ENCODE data around the gene NPC2. TPM values are rescaled to one million over a fixed set of nuclear protein-coding genes. Genes with fewer than 3 reads are reported as not detected.
A peak's percentile ranks its signal among the peaks of the same experiment; 100 is the strongest.

The NPC2 gene
- total and polyA plus RNA-seq, 7 experiments from 2014 or later: 37.9 to 108 (median 60.2) TPM

DNA sequence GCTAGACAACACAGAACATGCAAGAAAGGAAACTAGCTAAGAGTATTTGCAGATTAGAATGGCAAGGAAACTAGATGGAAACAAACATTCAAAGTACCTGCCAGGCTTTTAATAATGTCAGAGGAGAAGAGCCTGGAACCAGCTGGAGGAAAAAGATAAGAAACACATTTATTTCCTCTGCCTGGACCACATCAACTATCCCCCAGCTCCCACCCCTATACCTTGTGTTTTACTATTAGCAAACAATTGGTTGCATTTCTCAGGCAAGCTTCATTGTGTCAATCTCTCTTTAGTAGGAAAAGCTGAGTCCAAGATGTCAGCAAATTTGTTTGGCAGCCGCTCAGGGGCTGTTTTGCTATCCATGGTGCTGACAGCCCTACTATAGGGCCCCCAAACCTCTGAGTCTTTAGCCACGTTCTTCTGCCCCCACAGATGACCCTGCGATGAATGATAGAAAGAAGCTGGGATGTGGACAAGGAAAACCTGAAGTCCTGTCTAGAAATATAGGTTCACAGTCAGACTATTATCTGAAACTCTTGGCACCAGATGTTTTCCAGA lies 55.5 kb downstream of the NPC2 start:
- H3K27me3 ChIP-seq (ENCODE audit: control insufficient read depth in 2 of 2, insufficient read depth in 2 of 2, low read length in 2 of 2): no peaks in the 10 kb centered on the region
- no peaks in the 10 kb centered on the region for H3K36me3 ChIP-seq (ENCODE audit: control insufficient read depth in 2 of 3, insufficient read depth in 3 of 3, low read length in 3 of 3)
- intact Hi-C loops (cut with micrococcal nuclease): no loop called here
- POLR2A ChIA-PET: no interaction called here
- Mint-ChIP-seq H3K27me3 (peaks cover 12 to 26% (median 20%) of the 10 kb centered on the region in 5 donors), H3K27ac (no peak overlapping the region), H3K9me3 (no peaks in the 10 kb centered on the region), H3K4me3 (no peak overlapping the region), H3K36me3 (peaks cover 0 to 3% (median 0%) of the 10 kb centered on the region in 5 donors), H3K4me1 (no peaks in the 10 kb centered on the region)
- CTCF ChIA-PET: no interaction called here
- no peak overlapping the region for H3K4me3 ChIP-seq (ENCODE audit: low read length)
- no peaks in the 10 kb centered on the region for H3K4me1 ChIP-seq (ENCODE audit: control insufficient read depth in 2 of 2, insufficient read depth in 2 of 2, low read length in 2 of 2)
- no peak overlapping the region for H3K27ac ChIP-seq (ENCODE audit: low read depth, low read length)
- H3K9me3 ChIP-seq (ENCODE audit: control insufficient read depth in 2 of 3, low read length in 3 of 3): no peaks in the 10 kb centered on the region
- DNase-seq (no peak), ATAC-seq (no peak)

DNA sequence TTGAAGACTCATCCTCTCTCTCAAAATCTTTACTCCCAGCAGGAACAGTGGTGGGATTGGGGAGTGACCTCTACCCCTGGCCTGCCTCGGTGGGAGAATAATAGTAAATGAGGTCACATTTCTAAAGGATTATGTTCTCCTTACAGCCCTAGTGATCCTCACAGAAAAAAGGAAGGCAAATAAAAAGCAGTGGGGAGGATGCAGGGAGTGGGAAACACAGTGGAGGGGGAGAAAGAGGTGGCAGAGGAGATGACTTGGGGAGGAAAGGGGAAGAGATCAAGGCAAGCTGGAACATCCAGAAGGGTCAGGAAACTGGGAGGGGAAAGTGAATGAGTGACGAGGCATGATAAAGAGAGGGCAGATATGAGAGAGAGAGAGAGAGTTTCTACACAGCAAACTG lies 58.8 kb downstream of the NPC2 start:
- H3K27ac ChIP-seq (ENCODE audit: low read depth, low read length): no peak overlapping the region
- H3K4me1 ChIP-seq (ENCODE audit: control insufficient read depth in 2 of 2, insufficient read depth in 2 of 2, low read length in 2 of 2): no peaks in the 10 kb centered on the region
- H3K4me3 ChIP-seq (ENCODE audit: low read length): no peak overlapping the region
- Mint-ChIP-seq H3K27ac (peak overlapping the region in 1 of 9 donors; percentile 70), H3K4me1 (no peaks in the 10 kb centered on the region), H3K36me3 (peaks cover 0 to 2% (median 0%) of the 10 kb centered on the region in 5 donors), H3K27me3 (peaks cover 19 to 43% (median 27%) of the 10 kb centered on the region in 5 donors), H3K4me3 (no peak overlapping the region), H3K9me3 (no peaks in the 10 kb centered on the region)
- ChIA-PET POLR2A (no interaction called here), CTCF (no interaction called here)
- H3K9me3 ChIP-seq (ENCODE audit: control insufficient read depth in 2 of 3, low read length in 3 of 3): no peaks in the 10 kb centered on the region
- ATAC-seq (no peak), DNase-seq (no peak)
- intact Hi-C loops (cut with micrococcal nuclease): no loop called here
- no peaks in the 10 kb centered on the region for H3K27me3 ChIP-seq (ENCODE audit: control insufficient read depth in 2 of 2, insufficient read depth in 2 of 2, low read length in 2 of 2)
- H3K36me3 ChIP-seq (ENCODE audit: control insufficient read depth in 2 of 3, insufficient read depth in 3 of 3, low read length in 3 of 3): no peaks in the 10 kb centered on the region

GRCh38 chr14:74429991-74430390 lies 63.1 kb downstream of the NPC2 start:
- DNase-seq: no peak
- CTCF ChIA-PET: no interaction called here

More at GRCh38 chr14:74429991-74430390, 63.1 kb downstream of the NPC2 start:
- Histone ChIP-seq H3K4me3 (ENCODE audit: low read length) (no peak overlapping the region), H3K9me3 (ENCODE audit: control insufficient read depth in 2 of 3, low read length in 3 of 3) (no peaks in the 10 kb centered on the region), H3K27me3 (ENCODE audit: control insufficient read depth in 2 of 2, insufficient read depth in 2 of 2, low read length in 2 of 2) (peaks cover 0 to 9% of the 10 kb centered on the region in 2 donors), H3K27ac (ENCODE audit: low read depth, low read length) (no peak overlapping the region), H3K4me1 (ENCODE audit: control insufficient read depth in 2 of 2, insufficient read depth in 2 of 2, low read length in 2 of 2) (no peaks in the 10 kb centered on the region), H3K36me3 (ENCODE audit: control insufficient read depth in 2 of 3, insufficient read depth in 3 of 3, low read length in 3 of 3) (no peaks in the 10 kb centered on the region)
- Mint-ChIP-seq H3K9me3 (peaks cover 0 to 4% (median 0%) of the 10 kb centered on the region in 11 donors), H3K27me3 (peaks cover 32 to 57% (median 48%) of the 10 kb centered on the region in 5 donors), H3K4me1 (peaks cover 0 to 6% (median 4%) of the 10 kb centered on the region in 7 donors), H3K36me3 (no peaks in the 10 kb centered on the region), H3K27ac (peak overlapping the region in 1 of 9 donors; percentile 46), H3K4me3 (no peak overlapping the region)
- intact Hi-C loops (cut with micrococcal nuclease): no loop called here
- POLR2A ChIA-PET: no interaction called here
- ATAC-seq: no peak

Other genes with a start within 250 kb of the NPC2 start
- gene ABCD4, start 190.4 kb downstream of the NPC2 start, total RNA-seq: 100 to 1,000 TPM in 1 of 5 experiments, 10 to 100 TPM in 4; 57.6 to 109 (median 68.2) TPM
- gene ABCD4, start 190.4 kb downstream of the NPC2 start, polyA plus RNA-seq: 10 to 100 TPM; 26.1 to 32.1 TPM
- not detected for gene VRTN, start 144.8 kb downstream of the NPC2 start, total RNA-seq
- gene VRTN, start 144.8 kb downstream of the NPC2 start, polyA plus RNA-seq: not detected
- gene SYNDIG1L, start 67.1 kb downstream of the NPC2 start, total RNA-seq: under 1 TPM in 1 of 5 experiments, not detected in 4; 0.16 TPM
- gene SYNDIG1L, start 67.1 kb downstream of the NPC2 start, polyA plus RNA-seq: not detected
- 10 to 100 TPM; 13.9 to 39.5 (median 25.2) TPM for gene ISCA2, start 460 bp upstream of the NPC2 start, total RNA-seq
- gene ISCA2, start 460 bp upstream of the NPC2 start, polyA plus RNA-seq: 100 to 1,000 TPM in 1 of 2 donors, 10 to 100 TPM in 1; 69.2 to 106 TPM
- 1 to 10 TPM in 1 of 5 experiments, under 1 TPM in 4; 0.17 to 1.1 (median 0.58) TPM for gene LTBP2, start 118.9 kb upstream of the NPC2 start, total RNA-seq
- under 1 TPM; 0.07 to 0.22 TPM for gene LTBP2, start 118.9 kb upstream of the NPC2 start, polyA plus RNA-seq
- gene AREL1, start 219.8 kb upstream of the NPC2 start, total RNA-seq: 10 to 100 TPM; 35.6 to 52.0 (median 43.5) TPM
- 10 to 100 TPM; 16.1 to 25.9 TPM for gene AREL1, start 219.8 kb upstream of the NPC2 start, polyA plus RNA-seq
- 10 to 100 TPM; 36.5 to 66.6 (median 60.8) TPM for gene FCF1, start 219.8 kb upstream of the NPC2 start, total RNA-seq
- 10 to 100 TPM; 34.6 to 35.5 TPM for gene FCF1, start 219.8 kb upstream of the NPC2 start, polyA plus RNA-seq